Liver (tissue), 3 donors: ENCODE measurements around the gene FAM120B.

ENCODE experiments used
- ATF3 ChIP-seq: IDR thresholded peaks from 2 replicates; pipeline ENCODE4 v1.6.1; 2016; ENCODE audit warnings: antibody characterized with exemption
- CTCF ChIP-seq: fragments of 150-350 bp; IDR thresholded peaks from 2 replicates; pipeline ENCODE4 v1.5.1; 2017; ENCODE audit warnings: improper control_type of control experiment, low read depth, low read length; ENCODE audit not compliant: missing input control
- HNF4A ChIP-seq, 2 donors: conservative IDR thresholded peaks; 2 replicates each; pipeline ENCODE4 v1.6.1; 2016; ENCODE audit warnings: antibody characterized with exemption in 2 of 2, mild to moderate bottlenecking in 2 of 2
- HNF4G ChIP-seq: IDR thresholded peaks from 2 replicates; pipeline ENCODE4 v1.6.1; 2016; ENCODE audit warnings: antibody characterized with exemption
- MAX ChIP-seq: IDR thresholded peaks from 2 replicates; pipeline ENCODE4 v1.6.1; 2016; ENCODE audit warnings: antibody characterized with exemption
- REST ChIP-seq: IDR thresholded peaks from 2 replicates; pipeline ENCODE4 v1.6.1; 2016; ENCODE audit warnings: antibody characterized with exemption, mild to moderate bottlenecking
- TAF1 ChIP-seq: conservative IDR thresholded peaks from 2 replicates; pipeline ENCODE4 v1.6.1; 2016; ENCODE audit warnings: antibody characterized with exemption, mild to moderate bottlenecking
- YY1 ChIP-seq: IDR thresholded peaks from 2 replicates; pipeline ENCODE4 v1.6.1; 2016; ENCODE audit warnings: antibody characterized with exemption, mild to moderate bottlenecking
- ZBTB33 ChIP-seq: IDR thresholded peaks from 2 replicates; pipeline ENCODE4 v1.6.1; 2016; ENCODE audit warnings: antibody characterized with exemption
- donor health status: healthy.
- donor health status: healthy.

GRCh38 chr6:170388113-170388512, 81.6 kb downstream of the FAM120B start:
- no peak for TF ChIP-seq CTCF
- no peak for TF ChIP-seq MAX
- no peak for TF ChIP-seq TAF1
- TF ChIP-seq REST: no peak
- TF ChIP-seq HNF4A (conservative IDR thresholded peaks at IDR 0.05): no peak
- TF ChIP-seq YY1: no peak
- no peak for TF ChIP-seq ATF3
- no peak for TF ChIP-seq HNF4G
- no peak for TF ChIP-seq ZBTB33
